Measurements from ENCODE around the gene OR5AU1. TPM values are rescaled to one million over a fixed set of nuclear protein-coding genes. Genes with fewer than 3 reads are reported as not detected.
A peak's percentile ranks its signal among the peaks of the same experiment; 100 is the strongest.

OR5AU1 gene
- total and polyA plus RNA-seq, 2 of the 13 experiments (the other 11 are each of a cell fraction or from before 2014, with no cell fraction given), result not detected

DNA sequence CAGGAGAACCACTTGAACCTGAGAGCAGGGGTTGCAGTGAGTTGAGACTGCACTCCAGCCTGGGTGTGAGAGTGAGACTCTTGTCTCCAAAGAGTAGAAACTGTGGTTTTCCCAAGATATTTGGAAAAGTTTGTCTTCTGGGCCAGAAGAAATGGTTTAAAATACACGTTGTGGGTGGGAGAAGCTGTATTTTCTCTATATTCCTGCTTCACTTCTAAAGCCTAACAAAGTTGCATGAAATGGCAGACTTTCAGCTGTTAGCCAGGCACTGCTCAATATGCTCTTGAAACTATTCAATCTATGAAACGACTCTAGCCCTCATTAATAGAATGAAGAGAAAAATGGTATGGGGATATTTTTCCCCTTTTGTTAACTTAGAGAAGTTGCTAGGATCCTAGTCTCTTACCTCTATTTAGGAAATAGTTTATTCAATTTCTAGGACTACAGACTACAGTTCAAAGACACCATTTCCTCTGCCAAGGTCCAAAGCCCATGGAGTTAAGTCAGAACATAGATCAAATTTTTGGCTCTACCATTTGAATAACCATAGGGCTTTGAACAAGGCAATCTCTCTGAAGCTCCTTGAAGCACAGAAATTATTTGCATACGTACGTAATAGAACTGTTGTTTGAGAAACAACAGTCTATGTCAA is 49.3 kb upstream of the OR5AU1 start (continued):
- TF ChIP-seq, protein P1, sequence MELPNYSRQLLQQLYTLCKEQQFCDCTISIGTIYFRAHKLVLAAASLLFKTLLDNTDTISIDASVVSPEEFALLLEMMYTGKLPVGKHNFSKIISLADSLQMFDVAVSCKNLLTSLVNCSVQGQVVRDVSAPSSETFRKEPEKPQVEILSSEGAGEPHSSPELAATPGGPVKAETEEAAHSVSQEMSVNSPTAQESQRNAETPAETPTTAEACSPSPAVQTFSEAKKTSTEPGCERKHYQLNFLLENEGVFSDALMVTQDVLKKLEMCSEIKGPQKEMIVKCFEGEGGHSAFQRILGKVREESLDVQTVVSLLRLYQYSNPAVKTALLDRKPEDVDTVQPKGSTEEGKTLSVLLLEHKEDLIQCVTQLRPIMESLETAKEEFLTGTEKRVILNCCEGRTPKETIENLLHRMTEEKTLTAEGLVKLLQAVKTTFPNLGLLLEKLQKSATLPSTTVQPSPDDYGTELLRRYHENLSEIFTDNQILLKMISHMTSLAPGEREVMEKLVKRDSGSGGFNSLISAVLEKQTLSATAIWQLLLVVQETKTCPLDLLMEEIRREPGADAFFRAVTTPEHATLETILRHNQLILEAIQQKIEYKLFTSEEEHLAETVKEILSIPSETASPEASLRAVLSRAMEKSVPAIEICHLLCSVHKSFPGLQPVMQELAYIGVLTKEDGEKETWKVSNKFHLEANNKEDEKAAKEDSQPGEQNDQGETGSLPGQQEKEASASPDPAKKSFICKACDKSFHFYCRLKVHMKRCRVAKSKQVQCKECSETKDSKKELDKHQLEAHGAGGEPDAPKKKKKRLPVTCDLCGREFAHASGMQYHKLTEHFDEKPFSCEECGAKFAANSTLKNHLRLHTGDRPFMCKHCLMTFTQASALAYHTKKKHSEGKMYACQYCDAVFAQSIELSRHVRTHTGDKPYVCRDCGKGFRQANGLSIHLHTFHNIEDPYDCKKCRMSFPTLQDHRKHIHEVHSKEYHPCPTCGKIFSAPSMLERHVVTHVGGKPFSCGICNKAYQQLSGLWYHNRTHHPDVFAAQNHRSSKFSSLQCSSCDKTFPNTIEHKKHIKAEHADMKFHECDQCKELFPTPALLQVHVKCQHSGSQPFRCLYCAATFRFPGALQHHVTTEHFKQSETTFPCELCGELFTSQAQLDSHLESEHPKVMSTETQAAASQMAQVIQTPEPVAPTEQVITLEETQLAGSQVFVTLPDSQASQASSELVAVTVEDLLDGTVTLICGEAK (IDR thresholded peaks at IDR 0.05), result no peak
- TF ChIP-seq, protein P1 (CRISPR knock-in tag; IDR thresholded peaks at IDR 0.05), result no peak
- TF ChIP-seq NRL (CRISPR knock-in tag; IDR thresholded peaks at IDR 0.05; ENCODE audit: borderline replicate concordance), result no peak
- TF ChIP-seq RFXANK (CRISPR knock-in tag; IDR thresholded peaks at IDR 0.05), result no peak
- TF ChIP-seq, protein P2, sequence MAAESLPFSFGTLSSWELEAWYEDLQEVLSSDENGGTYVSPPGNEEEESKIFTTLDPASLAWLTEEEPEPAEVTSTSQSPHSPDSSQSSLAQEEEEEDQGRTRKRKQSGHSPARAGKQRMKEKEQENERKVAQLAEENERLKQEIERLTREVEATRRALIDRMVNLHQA (CRISPR knock-in tag; IDR thresholded peaks at IDR 0.05), result no peak
- no peak for TF ChIP-seq ATF7-NPFF (CRISPR knock-in tag; IDR thresholded peaks at IDR 0.05; ENCODE audit: low read depth)
- TF ChIP-seq ZNF782 (CRISPR knock-in tag; IDR thresholded peaks at IDR 0.05; ENCODE audit: borderline replicate concordance), result no peak
- TF ChIP-seq, protein P3, sequence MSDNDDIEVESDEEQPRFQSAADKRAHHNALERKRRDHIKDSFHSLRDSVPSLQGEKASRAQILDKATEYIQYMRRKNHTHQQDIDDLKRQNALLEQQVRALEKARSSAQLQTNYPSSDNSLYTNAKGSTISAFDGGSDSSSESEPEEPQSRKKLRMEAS (IDR thresholded peaks at IDR 0.05), result 0 out of 2 replicates have a peak, but pooled peaks have one; percentile 5
- 0 out of 2 replicates have a peak, but pooled peaks have one; percentile 4 for TF ChIP-seq POLR2AphosphoS2 (IDR thresholded peaks at IDR 0.05; ENCODE audit: low read depth, low read length)
- no peak for TF ChIP-seq RAD21 (CRISPR knock-in tag; IDR thresholded peaks at IDR 0.05)
- TF ChIP-seq MAFF (IDR thresholded peaks at IDR 0.05; ENCODE audit: low read depth, low read length), result no peak
- TF ChIP-seq YEATS4 (CRISPR knock-in tag; IDR thresholded peaks at IDR 0.05; ENCODE audit: borderline replicate concordance), result no peak
- TF ChIP-seq, protein P4, sequence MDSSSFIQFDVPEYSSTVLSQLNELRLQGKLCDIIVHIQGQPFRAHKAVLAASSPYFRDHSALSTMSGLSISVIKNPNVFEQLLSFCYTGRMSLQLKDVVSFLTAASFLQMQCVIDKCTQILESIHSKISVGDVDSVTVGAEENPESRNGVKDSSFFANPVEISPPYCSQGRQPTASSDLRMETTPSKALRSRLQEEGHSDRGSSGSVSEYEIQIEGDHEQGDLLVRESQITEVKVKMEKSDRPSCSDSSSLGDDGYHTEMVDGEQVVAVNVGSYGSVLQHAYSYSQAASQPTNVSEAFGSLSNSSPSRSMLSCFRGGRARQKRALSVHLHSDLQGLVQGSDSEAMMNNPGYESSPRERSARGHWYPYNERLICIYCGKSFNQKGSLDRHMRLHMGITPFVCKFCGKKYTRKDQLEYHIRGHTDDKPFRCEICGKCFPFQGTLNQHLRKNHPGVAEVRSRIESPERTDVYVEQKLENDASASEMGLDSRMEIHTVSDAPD (CRISPR knock-in tag; IDR thresholded peaks at IDR 0.05), result no peak
- TF ChIP-seq MEIS2 (CRISPR knock-in tag; IDR thresholded peaks at IDR 0.05), result no peak
- TF ChIP-seq TAF1 (CRISPR knock-in tag; IDR thresholded peaks at IDR 0.05), result no peak
- TF ChIP-seq, protein P5, sequence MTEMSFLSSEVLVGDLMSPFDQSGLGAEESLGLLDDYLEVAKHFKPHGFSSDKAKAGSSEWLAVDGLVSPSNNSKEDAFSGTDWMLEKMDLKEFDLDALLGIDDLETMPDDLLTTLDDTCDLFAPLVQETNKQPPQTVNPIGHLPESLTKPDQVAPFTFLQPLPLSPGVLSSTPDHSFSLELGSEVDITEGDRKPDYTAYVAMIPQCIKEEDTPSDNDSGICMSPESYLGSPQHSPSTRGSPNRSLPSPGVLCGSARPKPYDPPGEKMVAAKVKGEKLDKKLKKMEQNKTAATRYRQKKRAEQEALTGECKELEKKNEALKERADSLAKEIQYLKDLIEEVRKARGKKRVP (CRISPR knock-in tag; IDR thresholded peaks at IDR 0.05), result no peak
- TF ChIP-seq ZNF20 (CRISPR knock-in tag; IDR thresholded peaks at IDR 0.05), result no peak
